HCT116 (cell line): ENCODE results near the gene PRELP. TPM values are rescaled to one million over a fixed set of nuclear protein-coding genes. Genes with fewer than 3 reads are reported as not detected.

Experiments used
- ATAC-seq: fragments of 200-7000 bp; cut with Tn5 transposase; 2 replicates; pipeline ENCODE4 v1.9.1; 2020; ENCODE audit warnings: mild to moderate bottlenecking, moderate library complexity
- BruUV-seq: library from RNA; stranded (reverse); fragments of 400-500 nt; replicated peaks from 2 replicates; lab custom pipeline; 2021; lab: Mats Ljungman, UMichigan
- CTCF ChIA-PET: fragments of 300-600 bp; sonication (Branson Sonifier 250); formaldehyde crosslinking; loops from one replicate; lab custom pipeline; 2021; ENCODE audit warnings: antibody characterized with exemption; lab: Charles Lee
- POLR2A ChIA-PET: fragments of 300-600, 350-600 bp; sonication (Branson Sonifier 250); formaldehyde crosslinking; loops from one replicate; lab custom pipeline; 2021; ENCODE audit warnings: antibody characterized with exemption; lab: Charles Lee
- RAD21 ChIA-PET, 2 experiments: fragments of 300-600 bp; sonication (Branson Sonifier 250); formaldehyde crosslinking; loops; one replicate each; lab custom pipeline; 2023; ENCODE audit warnings: low total read pairs in 2 of 2; ENCODE audit not compliant: uncharacterized antibody in 2 of 2, unreplicated experiment in 2 of 2, low non-redundant PET in 1 of 2; lab: Charles Lee
- DNase-seq: peaks from one replicate; pipeline ENCODE4 v3.0.0-alpha.2; 2010; ENCODE audit warnings: low read depth, low spot score
- H2AFZ ChIP-seq: fragments of 200-600 bp; shearing (Covaris generic), sonication (generic); 2 replicates; pipeline ENCODE4 v1.6.1; 2017; ENCODE audit warnings: low read depth, mixed run types, mixed read lengths, antibody characterized with exemption, low read length; ENCODE audit not compliant: poor library complexity, severe bottlenecking
- H3K27ac ChIP-seq: 2 replicates; pipeline ENCODE4 v1.5.1; 2012; ENCODE audit warnings: low read depth, low read length
- H3K27me3 ChIP-seq: fragments of 200-600 bp; sonication (generic); 2 replicates; pipeline ENCODE4 v1.6.1; 2016; ENCODE audit warnings: mixed run types, low read length, mixed read lengths; ENCODE audit not compliant: insufficient read depth
- H3K36me3 ChIP-seq, 2 experiments: fragments of 200-500 bp in 1 of 2; fragments of 200-600 bp in 1 of 2; sonication (Bioruptor generic) in 1 of 2; sonication (generic) in 1 of 2; 2 replicates each; pipeline versions ENCODE4 v1.5.1 to v1.6.1; 2014 to 2016; ENCODE audit warnings: low read length in 2 of 2, inconsistent platforms in 1 of 2, mixed read lengths in 1 of 2, mixed run types in 1 of 2; ENCODE audit not compliant: insufficient read depth in 2 of 2, control insufficient read depth in 1 of 2
- H3K4me1 ChIP-seq, 2 experiments: fragments of 200-600 bp in 1 of 2; sonication (generic) in 1 of 2; 2 replicates each; pipeline versions ENCODE4 v1.5.1 to v1.6.1; 2012 to 2017; ENCODE audit warnings: low read length in 2 of 2, inconsistent platforms in 1 of 2, mild to moderate bottlenecking in 1 of 2, mixed read lengths in 1 of 2, mixed run types in 1 of 2, moderate library complexity in 1 of 2; ENCODE audit not compliant: insufficient read depth in 2 of 2, control insufficient read depth in 1 of 2
- H3K4me2 ChIP-seq: fragments of 200-600 bp; sonication (generic); 2 replicates; pipeline ENCODE4 v1.6.1; 2017; ENCODE audit warnings: mixed run types, low read length, mixed read lengths
- H3K4me3 ChIP-seq, 2 experiments: fragments of 200-600 bp in 1 of 2; sonication (generic) in 1 of 2; replicated peaks in 1 of 2; 2 replicates each; pipeline ENCODE4 v1.5.1; 2011 to 2016; ENCODE audit warnings: low read length in 2 of 2, control low read depth in 1 of 2, low read depth in 1 of 2, mild to moderate bottlenecking in 1 of 2, mixed read lengths in 1 of 2, mixed run types in 1 of 2
- H3K79me2 ChIP-seq: fragments of 200-600 bp; sonication (generic); 2 replicates; pipeline ENCODE4 v1.6.1; 2017; ENCODE audit warnings: mild to moderate bottlenecking, mixed run types, low read length, moderate library complexity, mixed read lengths; ENCODE audit not compliant: insufficient read depth
- H3K9ac ChIP-seq: fragments of 200-600 bp; sonication (generic); 2 replicates; pipeline ENCODE4 v1.6.1; 2016; ENCODE audit warnings: low read length, mixed read lengths
- H3K9me2 ChIP-seq: fragments of 200-600 bp; sonication (generic), shearing (Covaris generic); 2 replicates; pipeline ENCODE4 v1.6.1; 2017; ENCODE audit warnings: mixed run types, mild to moderate bottlenecking, moderate library complexity; ENCODE audit not compliant: insufficient read depth
- H3K9me3 ChIP-seq, 2 experiments: fragments of 200-500 bp in 1 of 2; fragments of 200-600 bp in 1 of 2; sonication (Bioruptor generic) in 1 of 2; sonication (generic) in 1 of 2; 2 replicates each; pipeline ENCODE4 v1.6.1; 2014 to 2017; ENCODE audit warnings: low read length in 2 of 2, mixed read lengths in 2 of 2, inconsistent platforms in 1 of 2, low read depth in 1 of 2, mild to moderate bottlenecking in 1 of 2, mixed run types in 1 of 2, moderate library complexity in 1 of 2; ENCODE audit not compliant: control insufficient read depth in 1 of 2, insufficient read depth in 1 of 2
- H4K20me1 ChIP-seq: fragments of 200-600 bp; sonication (generic), shearing (Covaris generic); 2 replicates; pipeline ENCODE4 v1.6.1; 2017; ENCODE audit warnings: mixed run types, mild to moderate bottlenecking, moderate library complexity; ENCODE audit not compliant: insufficient read depth
- FOSL1 ChIP-seq: IDR thresholded peaks from 2 replicates; pipeline ENCODE4 v1.6.1; 2012; ENCODE audit warnings: low read depth
- POLR2A ChIP-seq: IDR thresholded peaks from 2 replicates; pipeline ENCODE4 v1.7.0; 2011; ENCODE audit warnings: borderline replicate concordance; ENCODE audit not compliant: insufficient read depth, insufficient read length; ENCODE audit errors: extremely low read depth
- POLR2AphosphoS5 ChIP-seq: IDR thresholded peaks from 2 replicates; pipeline ENCODE4 v1.6.1; 2011; ENCODE audit warnings: mild to moderate bottlenecking, low read depth, low read length, moderate library complexity
- RAD21 ChIP-seq: IDR thresholded peaks from 2 replicates; pipeline ENCODE4 v1.6.1; 2012; ENCODE audit warnings: low read depth, mild to moderate bottlenecking
- REST ChIP-seq: IDR thresholded peaks from 2 replicates; pipeline ENCODE4 v1.6.1; 2012; ENCODE audit warnings: low read depth
- SIN3A ChIP-seq: IDR thresholded peaks from 2 replicates; pipeline ENCODE4 v1.6.1; 2012; ENCODE audit warnings: low read depth
- SP1 ChIP-seq: IDR thresholded peaks from 2 replicates; pipeline ENCODE4 v1.6.1; 2012; ENCODE audit warnings: low read depth
- TCF7L2 ChIP-seq: IDR thresholded peaks from 2 replicates; pipeline ENCODE4 v1.7.0; 2011; ENCODE audit warnings: borderline replicate concordance, inconsistent platforms; ENCODE audit not compliant: insufficient read depth, insufficient read length; ENCODE audit errors: extremely low read depth
- YY1 ChIP-seq: IDR thresholded peaks from 2 replicates; pipeline ENCODE4 v1.6.1; 2011; ENCODE audit warnings: low read length, low read depth, moderate library complexity, mild to moderate bottlenecking; ENCODE audit not compliant: insufficient replicate concordance; ENCODE audit errors: extremely low read depth
- intact Hi-C: fragments of 100-400 bp; cut with micrococcal nuclease; formaldehyde crosslinking; loops from 2 replicates; pipeline ENCODE4 v1.10.0; 2022
- total RNA-seq: library from RNA; stranded (reverse); gene quantifications from one replicate; pipeline ENCODE4 v1.2.1, GENCODE V29; 2021; ENCODE audit not compliant: unreplicated experiment

PRELP gene
- total RNA-seq, 1 experiment from 2014 or later, result 0.10 TPM

GRCh38 chr1:203488539-203488938 lies 12.9 kb downstream of the PRELP start:
- Histone ChIP-seq H3K27ac (no peak overlapping the region), H2AFZ (no peak overlapping the region), H4K20me1 (no peaks in the 10 kb centered on the region), H3K9me3 (no peaks in the 10 kb centered on the region), H3K4me1 (peaks cover 4 to 12% of the 10 kb centered on the region in 2 experiments; a peak in 2 of 4 replicates), H3K36me3 (no peaks in the 10 kb centered on the region), H3K9me2 (no peaks in the 10 kb centered on the region), H3K9ac (no peak overlapping the region), H3K27me3 (no peaks in the 10 kb centered on the region), H3K4me3 (no peak overlapping the region), H3K79me2 (no peaks in the 10 kb centered on the region), H3K4me2 (no peak overlapping the region)
- TF ChIP-seq FOSL1 (no peak), POLR2A (no peak), SP1 (no peak), POLR2AphosphoS5 (no peak), TCF7L2 (no peak), YY1 (no peak), REST (no peak), RAD21 (no peak), SIN3A (no peak)
- intact Hi-C loops, result no loop called here
- no peak for DNase-seq
- ATAC-seq, result no peak
- ChIA-PET RAD21 (interaction anchor here (0.7 to 1.8 kb wide), 6 partner anchors 140 to 216 kb away, joined by 3 to 5 read pairs (median 3); no protein-coding TSS in a partner anchor), POLR2A (interaction anchor here (0.9 to 1.0 kb wide), 2 partner anchors 16 to 182 kb away, joined by 3 to 4 read pairs; no protein-coding TSS in a partner anchor), CTCF (interaction anchor here (1.0 to 3.0 kb wide), 11 partner anchors 13 to 221 kb away, joined by 3 to 28 read pairs (median 10); partner anchors contain the start of gene PRELP)
- BruUV-seq, result no TSS peak
